GOT3 (cell line): Measurements from ENCODE around the gene SYNGR3.
"Not testable (repeated sequence)": the region's sequence is repeated elsewhere in the genome, so short reads cannot be mapped to it uniquely, and the experiment has no call there.

Experiments used
- DNase-seq: peaks from one replicate; lab custom pipeline; 2025; ENCODE audit warnings: mixed read lengths; lab: John Stamatoyannopoulos, UW

SYNGR3 gene, protein sequence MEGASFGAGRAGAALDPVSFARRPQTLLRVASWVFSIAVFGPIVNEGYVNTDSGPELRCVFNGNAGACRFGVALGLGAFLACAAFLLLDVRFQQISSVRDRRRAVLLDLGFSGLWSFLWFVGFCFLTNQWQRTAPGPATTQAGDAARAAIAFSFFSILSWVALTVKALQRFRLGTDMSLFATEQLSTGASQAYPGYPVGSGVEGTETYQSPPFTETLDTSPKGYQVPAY

DNA sequence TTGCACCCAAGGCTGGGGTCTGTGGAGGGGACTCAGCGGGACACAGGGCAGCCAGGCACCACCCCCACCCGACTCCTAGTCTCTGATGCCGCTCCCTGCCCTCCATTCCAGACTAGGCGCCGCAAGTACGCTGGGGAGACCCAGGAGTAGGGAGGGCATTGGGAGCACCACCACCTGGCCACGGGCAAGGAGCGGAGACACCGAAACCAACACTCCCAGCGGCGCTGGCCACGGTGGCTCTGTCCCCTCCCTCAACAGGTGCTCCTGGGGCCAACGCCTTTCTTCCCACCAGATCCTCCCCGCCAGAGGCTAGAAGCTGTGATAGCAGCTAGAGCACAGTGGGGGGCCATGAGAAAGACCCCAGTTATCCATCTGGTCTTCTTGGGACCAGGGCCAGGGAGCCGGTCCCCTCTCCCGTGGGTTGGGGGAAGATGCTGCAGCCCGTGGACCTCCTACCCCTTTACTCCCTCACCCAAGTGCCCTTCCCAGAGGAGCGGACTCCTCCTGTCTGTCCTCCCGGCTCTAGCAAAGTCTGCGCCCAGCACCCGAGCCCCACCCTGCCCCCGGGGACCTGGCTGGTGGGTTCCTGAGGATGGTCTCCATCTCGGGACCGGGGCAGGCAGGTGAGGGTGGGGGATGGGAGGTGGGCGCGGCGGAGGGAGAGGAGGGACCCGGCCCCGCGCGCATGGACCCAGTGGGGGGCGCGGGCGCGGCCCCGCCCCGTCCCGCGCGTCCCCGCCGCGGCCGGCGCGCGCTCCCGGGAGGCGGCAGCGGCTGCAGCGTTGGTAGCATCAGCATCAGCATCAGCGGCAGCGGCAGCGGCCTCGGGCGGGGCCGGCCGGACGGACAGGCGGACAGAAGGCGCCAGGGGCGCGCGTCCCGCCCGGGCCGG lies at the start of gene SYNGR3:
Gene SYNGR3 (plus strand): TSS at position 762 of the 892 bp plus-strand sequence. CDS start 133 bp downstream, outside the sequence.
- DNase-seq = no peak

DNA sequence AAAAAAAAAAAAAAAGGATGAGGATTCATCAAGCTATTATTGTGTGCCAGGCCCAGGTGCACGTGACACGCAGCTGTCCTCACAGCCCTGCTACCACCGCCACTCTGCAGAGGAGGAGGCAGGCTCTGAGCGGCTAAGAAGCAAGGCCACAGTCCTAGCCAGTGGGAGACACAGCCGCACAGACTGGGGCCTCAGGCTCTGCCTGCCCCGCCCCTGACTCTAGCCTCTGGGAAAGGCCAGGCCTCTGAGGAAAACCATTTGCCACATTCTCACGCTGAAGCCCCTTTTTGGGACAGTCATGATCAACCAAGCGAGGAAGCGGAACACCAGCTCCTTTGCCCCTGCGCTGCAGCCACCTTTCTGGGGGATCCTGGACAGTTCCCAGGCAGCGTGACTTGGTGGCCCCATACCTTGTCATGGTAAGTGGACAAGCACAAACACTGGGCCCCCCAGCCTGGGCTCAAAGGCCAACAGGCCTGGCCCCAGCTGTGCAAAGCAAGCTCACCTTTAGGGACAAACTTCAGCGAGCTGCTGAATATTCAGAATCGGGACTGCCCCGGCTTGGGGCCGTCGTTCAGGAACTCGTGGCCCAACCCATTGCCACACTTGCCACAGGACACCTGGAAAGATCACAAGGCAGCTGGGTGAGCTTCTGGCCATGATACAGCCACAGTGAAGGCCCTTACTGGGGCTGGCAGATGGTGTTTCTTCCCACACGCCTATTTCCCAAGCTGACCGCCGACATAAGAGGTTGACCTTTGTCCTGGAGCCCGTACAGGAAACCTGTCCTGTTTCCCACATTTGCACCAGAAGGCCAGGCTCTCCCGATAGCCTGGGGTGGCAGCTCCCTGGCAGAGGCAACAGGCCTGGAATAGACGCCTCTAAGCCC lies 49.3 kb upstream of the SYNGR3 start:
- DNase-seq = no peak

DNA sequence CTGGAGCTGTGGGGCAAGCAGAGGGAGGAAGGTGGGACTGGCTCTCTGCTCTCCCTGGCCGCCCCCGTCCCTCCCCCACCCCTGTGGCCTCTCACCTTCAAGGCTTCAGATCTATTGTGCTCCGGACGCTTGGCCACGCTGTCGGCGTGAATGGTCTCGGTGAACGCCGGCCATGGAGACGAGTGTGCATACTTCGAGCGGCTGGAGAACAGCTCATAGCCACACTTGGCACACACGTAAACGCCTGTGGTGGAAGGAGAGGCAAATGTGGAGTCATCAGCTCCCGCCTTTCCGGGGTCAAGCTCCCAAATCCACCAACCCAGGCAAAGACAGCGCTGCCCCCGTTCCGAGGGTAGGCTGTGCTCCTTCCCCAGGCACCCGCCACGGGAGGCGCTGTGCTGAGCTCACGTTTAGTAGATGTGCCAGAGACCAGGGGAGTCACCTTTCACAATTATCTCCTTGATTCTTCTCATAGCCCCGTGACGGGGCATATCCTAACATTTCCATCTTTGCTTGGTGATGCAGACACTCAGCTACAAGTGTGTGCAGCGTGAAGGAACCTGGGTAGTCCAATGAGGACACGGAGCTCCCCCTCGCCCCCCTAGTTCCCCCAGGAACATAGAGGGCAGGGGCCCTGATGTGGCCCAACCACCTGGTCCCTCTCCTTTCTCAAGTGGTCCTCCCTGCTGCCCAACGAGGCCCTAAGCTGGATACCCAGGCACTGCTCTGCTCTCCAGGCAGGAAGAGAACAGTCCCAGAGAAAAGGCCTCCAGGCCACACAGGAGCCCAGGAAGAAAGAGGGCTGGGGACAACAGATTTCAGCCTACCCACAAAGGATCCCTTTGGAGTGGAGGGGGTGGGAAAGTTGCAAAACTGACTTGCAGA lies 48.4 kb upstream of the SYNGR3 start:
- no peak for DNase-seq

DNA sequence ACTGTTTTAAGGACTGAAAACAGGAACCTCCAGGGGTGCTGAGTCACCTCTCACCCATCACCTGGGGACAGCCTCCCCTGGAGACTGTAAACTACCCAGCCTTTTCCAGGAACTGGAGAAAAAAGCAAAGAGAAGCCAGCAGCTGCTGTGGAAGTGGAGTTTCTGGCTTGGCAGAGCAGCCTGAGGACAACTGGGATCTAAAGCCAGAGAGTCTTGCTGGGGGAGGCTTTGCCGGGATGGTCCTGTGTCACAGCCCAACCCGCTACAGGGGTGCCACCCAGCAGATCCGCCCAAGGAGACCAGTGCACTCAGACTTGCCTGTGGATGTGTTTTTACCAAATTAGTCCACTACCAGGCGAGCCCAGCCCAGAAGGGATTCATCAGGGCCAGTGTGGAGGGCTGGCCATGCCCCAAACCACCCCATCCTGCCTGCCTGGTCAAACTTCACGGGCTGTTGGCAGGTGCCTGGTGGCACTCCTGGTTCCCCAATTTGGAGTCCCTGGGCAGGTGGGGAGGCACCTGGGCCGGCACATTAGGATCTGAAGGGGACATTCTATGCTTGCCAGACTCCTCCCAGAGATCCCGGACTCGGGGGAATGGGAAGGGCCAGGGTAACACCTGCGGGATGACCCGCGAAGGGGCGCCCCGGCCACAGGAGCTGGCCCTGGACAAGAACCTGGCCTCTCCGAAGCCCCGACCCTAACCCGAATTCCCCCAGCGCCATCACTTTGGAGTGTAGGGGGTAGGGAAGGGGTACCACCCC lies 47.5 kb upstream of the SYNGR3 start:
- no peak for DNase-seq

DNA sequence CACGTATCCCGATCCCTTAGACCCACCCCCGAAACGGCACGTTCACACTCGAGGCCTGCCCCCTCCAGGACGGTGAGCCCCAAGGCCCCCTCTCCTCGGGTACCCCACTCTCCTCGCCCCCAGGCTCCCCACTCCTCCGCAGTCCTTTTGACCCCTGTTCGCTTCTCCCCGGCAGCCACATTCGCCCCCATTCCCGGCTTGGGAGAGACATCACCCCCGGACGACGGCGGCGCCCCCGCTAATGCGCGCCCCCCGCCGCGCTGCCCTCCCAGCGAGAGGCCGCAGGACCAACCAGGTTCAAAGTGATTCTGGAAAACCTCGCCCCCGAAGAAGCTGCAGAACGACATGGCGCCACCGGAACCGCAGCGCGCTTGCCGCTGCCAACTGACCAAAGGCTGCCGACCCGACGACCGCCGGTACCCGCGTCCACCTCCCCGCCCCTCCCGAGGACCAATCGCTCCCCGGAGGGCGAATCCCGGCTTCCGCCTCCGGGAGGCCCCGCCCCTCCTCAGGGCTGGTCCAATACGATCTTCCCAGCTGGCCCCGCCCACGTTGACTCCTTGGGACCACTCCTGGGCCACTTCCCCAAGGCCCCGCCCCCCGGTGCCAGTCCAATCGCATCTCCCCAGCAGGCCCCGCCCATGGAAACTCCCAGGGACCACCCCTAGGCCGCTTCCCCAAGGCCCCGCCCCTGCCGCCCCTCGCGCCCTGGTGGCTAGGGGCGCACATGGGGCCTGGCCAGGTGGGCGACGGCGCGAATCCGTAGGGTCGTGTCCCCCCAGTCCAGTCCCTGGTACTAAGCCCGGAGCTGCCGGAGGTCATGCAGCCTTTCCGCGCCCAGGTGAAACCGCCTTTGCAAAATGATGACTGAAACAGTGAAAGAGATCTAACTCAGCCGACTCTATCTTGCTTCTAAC lies 46.7 kb upstream of the SYNGR3 start, which contains the start of gene MSRB1:
Gene MSRB1 (minus strand): TSS at position 390 of the 917 bp plus-strand sequence. CDS start 43 bp downstream, at position 347.
- DNase-seq = peak; percentile 92

DNA sequence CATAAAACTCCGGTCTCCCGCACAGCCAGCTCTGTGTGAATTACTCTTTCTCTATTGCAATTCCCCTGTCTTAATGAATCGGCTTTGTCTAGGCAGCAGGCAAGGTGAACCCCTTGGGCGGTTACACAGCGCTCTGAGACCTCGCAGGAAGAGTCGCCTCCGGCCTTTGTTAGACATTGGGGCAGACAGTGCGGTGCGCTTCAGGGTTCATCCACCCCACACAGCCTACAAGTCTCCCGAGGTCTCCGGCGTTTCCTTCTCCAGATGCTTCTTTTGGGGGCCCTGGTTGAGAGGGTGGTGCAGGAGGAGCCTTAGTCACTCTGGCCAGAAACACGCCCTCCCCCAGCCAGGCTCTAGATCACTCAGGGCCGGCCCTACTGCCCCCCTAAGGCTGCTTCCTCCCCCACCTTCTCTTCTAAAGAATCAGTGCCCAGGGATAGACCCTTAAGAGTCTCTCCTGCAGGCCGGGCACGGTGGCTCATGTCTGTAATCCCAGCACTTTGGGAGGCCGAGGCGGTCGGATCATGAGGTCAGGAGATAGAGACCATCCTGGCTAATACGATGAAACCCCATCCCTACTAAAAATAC lies 45.1 kb upstream of the SYNGR3 start:
- DNase-seq = no peak

DNA sequence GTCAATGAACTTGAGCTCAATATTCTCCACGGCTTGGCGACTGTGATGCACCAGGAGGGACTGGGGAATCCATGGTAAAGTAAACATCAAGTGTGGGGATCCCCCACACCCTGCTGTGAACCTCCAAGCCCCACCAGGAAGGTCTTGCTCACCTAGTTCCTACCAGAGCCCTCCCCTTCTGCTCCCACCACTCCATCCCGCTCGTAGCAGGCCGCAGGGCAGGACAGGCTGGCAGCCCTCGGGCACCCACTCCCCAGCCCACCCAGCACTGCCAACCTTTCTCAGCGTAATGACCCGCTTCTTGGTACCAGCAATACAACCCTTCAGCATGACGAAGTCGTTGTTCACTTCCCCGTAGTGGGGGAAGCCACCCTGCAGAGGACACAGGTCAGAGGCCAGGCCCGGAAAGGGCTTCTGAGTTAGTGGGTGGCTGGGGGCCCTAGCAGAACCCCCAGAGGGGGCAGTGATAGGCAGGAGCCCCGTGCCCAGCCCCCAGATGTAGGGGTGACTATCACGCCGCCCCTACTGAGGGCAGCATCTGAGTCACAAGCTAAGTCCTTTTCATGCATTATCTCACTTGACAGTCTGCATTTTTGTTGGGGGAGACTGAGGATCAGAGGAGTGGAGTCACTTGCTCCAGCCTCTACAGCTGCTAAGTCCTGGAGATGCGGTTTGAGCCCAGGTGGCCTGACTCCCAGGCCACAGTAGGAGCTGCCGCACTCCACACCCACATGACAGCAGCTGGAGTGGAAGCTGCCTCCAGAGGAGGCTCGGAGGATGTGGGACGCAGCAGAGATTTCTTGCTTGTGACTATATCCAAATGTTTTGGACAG lies 44.0 kb upstream of the SYNGR3 start:
- no peak for DNase-seq

DNA sequence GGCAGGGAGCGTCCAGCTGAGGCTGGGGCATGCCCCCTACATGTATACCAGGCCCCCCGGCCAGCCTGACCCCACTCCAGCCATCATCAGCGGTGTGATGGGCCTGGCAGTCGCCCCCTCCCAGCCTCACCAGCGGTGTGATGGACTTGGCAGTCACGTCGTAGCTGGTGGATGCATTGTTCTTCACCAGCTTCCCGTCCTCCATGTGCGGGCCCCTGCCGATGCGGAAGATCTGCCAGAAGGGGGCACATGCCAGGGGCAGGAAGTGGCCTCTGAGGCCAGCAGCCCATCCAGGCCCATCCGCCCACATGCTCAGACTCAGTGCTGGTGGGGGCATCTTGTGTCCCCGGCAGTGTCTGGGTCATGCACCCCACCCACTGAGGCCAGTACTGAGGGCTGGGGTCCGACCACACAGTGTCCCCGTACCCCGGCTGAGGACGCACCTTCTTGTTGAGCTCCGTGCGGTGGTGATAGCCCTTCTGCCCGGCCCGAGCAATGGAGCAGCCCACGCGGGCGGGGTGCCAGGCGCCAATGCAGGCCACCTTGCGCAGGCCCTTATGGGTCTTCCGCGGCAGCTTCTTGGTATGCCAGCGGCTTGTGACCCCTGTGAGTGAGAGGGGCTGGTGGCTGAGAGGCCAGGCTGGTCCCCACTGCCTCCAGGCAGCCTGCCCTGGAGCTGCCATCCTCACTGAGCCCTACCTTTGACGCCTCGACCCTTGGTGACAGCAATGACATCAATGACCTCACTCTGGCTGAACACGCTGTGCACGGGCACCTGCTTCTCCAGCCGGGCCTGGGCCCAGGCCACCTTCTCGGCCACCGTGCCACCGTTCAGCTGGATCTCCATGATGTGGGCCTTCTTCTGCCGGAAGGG lies 43.0 kb upstream of the SYNGR3 start:
- DNase-seq = no peak

DNA sequence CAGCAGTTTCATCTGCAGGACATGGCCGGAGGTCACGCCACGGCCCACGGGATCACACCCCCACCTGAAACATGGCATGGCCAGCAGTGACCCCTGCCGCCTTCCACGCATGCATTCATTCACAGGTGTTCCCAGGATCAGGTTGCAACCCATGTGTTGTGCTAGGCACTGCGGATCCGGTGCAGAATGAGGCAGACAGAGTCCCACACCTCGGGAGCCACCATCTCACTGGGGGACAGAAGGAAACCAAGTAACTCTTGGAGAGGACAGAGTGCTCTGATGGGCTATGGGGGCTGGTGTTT lies 42.5 kb upstream of the SYNGR3 start:
- DNase-seq = no peak

DNA sequence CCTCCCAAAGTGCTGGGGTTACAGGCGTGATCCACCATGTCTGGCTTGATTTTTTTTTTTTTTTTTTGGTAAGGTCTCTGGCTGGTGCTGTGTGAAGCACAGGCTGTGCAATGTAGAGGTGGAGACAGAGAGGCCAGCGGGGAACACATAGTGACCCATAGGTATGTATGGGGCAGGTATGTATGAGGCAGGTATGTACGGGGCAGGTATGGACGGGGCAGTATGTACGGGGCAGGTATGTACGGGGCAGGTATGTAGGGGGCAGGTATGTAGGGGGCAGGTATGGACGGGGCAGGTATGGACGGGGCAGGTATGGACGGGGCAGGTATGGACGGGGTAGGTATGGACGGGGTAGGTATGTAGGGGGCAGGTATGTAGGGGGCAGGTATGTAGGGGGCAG lies 40.3 kb upstream of the SYNGR3 start:
- DNase-seq = no peak

DNA sequence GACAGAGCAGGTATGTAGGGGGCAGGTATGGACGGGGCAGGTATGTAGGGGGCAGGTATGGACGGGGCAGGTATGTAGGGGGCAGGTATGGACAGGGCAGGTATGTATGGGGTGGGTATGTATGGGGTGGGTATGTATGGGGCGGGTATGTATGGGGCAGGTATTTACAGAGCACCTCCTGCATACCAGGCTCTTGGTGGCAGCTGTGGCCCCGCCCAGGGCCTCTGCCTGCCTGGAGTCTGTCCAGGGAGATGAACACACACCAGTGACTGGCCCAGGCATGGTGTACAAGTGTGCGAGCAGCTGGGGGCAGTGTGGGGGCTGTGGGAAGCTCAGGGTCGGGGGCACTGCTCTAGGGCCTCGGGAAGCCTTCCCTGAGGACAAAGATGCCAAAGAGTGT lies 39.7 kb upstream of the SYNGR3 start:
- no peak for DNase-seq

DNA sequence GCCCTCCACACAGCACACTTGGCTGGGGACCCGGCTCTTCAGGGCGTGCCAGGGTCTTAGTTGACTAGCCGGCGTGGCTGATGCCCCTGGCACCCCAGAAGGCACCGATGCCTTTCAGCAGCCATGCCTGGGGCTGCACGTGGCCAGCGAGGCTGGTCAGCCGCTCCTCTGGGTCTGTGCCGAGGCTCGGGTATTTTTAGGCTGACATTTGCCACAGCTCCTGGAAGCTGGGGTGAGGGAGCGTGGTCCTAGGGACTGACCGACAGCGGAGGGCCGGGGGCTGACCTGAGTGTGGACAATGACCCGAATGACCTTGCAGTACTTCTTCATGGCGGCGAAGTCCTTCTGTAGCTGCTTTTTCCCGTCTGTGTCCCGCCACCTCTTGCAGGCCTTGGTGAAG lies 39.2 kb upstream of the SYNGR3 start:
- DNase-seq = no peak

DNA sequence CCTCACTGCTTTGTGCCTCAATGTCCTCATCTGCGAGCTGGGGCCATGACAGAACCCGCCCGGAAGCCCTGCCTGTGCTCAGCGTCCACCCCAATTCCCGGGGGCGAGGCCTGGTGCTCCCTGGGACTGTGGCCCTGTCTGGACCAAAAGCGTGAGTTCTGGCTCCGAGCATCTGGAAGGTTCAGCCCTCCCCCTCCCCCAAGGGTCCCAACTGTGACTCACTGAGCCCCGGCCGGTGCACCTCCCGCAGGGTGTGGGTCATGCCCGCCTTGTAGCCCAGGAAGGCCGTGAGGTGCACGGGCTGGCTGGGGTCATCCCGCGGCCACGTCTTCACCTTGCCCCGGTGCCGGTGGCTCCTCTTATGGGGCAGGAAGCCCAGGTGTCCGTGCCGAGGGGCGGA lies 36.0 kb upstream of the SYNGR3 start:
- no peak for DNase-seq

DNA sequence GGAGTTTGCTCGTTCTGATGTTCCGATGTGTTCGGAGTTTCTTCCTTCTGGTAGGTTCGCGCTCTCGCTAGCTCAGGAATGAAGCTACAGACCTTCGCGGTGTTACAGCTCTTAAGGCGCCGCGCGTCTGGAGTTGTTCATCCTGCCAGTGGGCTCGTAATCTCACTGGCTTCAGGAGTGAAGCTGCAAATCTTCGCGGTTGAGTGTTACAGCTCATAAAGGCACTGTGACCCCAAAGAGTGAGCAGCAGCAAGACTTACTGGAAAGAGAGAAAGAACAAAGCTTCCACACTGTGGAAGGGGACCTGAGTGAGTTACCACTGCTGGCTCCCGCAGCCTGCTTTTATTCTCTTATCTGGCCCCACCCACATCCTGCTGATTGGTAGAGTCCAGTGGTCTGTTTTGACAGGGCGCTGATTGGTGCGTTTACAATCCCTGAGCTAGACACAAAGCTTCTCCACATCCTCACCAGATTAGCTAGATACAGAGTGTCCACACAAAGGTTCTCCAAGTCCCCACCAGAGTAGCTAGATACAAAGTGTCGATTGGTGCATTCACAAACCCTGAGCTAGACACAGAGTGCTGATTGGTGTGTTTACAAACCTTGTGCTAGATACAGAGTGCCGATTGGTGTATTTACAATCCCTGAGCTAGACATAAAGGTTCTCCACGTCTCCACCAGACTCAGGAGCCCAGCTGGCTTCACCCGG lies 32.2 kb upstream of the SYNGR3 start:
- not testable (repeated sequence) for DNase-seq

DNA sequence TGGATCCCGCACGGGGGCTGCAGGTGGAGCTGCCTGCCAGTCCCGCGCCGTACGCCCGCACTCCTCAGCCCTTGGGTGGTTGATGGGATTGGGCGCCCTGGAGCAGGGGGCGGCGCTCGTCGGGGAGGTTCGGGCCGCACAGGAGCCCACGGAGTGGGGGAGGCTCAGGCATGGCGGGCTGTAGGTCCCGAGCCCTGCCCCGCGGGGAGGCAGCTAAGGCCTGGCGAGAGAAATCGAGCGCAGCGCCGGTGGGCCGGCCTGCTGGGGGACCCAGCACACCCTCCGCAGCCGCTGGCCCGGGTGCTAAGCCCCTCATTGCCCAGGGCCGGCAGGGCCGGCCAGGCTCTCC lies 31.7 kb upstream of the SYNGR3 start:
- not testable (repeated sequence) for DNase-seq

DNA sequence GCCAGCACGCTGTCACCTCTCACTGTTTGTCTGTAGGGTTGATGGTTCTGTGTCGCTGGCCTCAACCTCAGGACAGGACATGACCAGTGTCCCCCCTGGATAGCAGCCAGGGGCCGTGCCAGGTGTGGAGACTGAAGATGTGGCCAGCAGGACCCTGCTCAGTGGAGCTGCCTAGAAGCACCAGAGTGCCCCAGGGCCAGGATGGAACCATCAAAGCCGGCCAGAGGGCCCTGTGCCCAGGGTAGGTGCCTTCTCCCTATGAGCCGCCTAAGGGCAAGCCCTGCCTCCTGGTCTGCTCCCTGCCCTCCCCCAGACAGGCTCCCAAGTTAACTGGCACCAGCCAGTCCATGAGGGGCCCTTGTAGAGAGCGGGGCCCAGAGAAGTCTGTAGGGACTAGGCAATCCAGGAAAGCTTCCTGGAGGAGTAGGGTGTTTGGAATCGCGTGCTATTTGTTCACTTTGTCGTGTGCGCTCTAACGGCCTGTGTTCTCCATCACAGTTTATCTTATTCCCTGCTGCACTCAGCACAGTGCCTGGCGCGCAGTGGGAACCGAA lies 31.0 kb upstream of the SYNGR3 start:
- no peak for DNase-seq
